Measurements from ENCODE around the gene SFXN4. TPM values are rescaled to one million over a fixed set of nuclear protein-coding genes. Genes with fewer than 3 reads are reported as not detected.
A peak's percentile ranks its signal among the peaks of the same experiment; 100 is the strongest.

Gene SFXN4
- total and polyA plus RNA-seq, 2 of the 4 experiments (the other 2 are of a cell fraction), result 12.0 to 12.5 TPM

DNA sequence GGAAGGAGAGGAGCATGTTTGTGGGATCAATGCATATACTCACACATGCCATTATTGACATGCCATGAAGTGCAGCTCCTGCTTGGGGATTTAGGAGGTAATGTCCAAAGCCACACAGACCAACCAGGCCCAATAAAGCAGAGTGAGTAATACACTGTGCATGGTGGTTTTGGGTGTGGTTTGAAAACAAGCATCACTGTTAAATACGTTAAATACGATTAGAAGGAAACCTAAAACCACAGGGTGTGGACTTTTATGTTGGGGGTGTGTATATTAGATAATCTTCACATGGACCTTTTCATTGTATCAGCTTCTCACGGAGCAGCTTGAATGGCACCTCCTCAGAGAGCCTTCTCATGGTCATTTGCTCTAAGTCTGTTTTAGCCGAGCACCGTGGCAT lies 74.5 kb downstream of the SFXN4 start:
- no CpG with 5 or more reads among the region's 5 CpGs for WGBS, 2 experiments (ENCODE audit: extremely low coverage in 2 of 2, insufficient read length in 1 of 2)
- CTCF ChIA-PET, result no interaction called here
- no peak overlapping the region for H3K18ac ChIP-seq (ENCODE audit: low read depth, low read length)
- H2AFZ ChIP-seq (replicated peaks; ENCODE audit: low read length, poor library complexity), result no peak overlapping the region
- no peak overlapping the region for H3K4me2 ChIP-seq (ENCODE audit: low read depth, low read length)
- no peak for TF ChIP-seq MAFK (IDR thresholded peaks at IDR 0.05; ENCODE audit: low read depth, low read length)
- no peak for TF ChIP-seq RAD21 (IDR thresholded peaks at IDR 0.05; ENCODE audit: low read length)
- TF ChIP-seq POLR2A (IDR thresholded peaks at IDR 0.05; ENCODE audit: low read depth, low read length), result no peak
- no peak for TF ChIP-seq FOS (IDR thresholded peaks at IDR 0.05; ENCODE audit: low read depth, low read length)
- no peak for TF ChIP-seq SMC3 (IDR thresholded peaks at IDR 0.05; ENCODE audit: low read depth, low read length)
- TF ChIP-seq, protein P1, sequence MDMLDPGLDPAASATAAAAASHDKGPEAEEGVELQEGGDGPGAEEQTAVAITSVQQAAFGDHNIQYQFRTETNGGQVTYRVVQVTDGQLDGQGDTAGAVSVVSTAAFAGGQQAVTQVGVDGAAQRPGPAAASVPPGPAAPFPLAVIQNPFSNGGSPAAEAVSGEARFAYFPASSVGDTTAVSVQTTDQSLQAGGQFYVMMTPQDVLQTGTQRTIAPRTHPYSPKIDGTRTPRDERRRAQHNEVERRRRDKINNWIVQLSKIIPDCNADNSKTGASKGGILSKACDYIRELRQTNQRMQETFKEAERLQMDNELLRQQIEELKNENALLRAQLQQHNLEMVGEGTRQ (IDR thresholded peaks at IDR 0.05; ENCODE audit: low read depth, low read length), result no peak
- H2AK9ac ChIP-seq (replicated peaks; ENCODE audit: low read depth, low read length, poor library complexity), result no peak overlapping the region
- ATAC-seq (ENCODE audit: low read depth) (peak; percentile 91), DNase-seq (peak; percentile 68)
- in situ Hi-C loops (cut with MboI; ENCODE audit: low sequenced_read_pairs), result no loop called here
- no peaks in the 10 kb centered on the region for H4K20me1 ChIP-seq (ENCODE audit: insufficient read depth, low read length)
- 0 out of 2 replicates have a peak overlapping the region, but pooled peaks have one; percentile 46 for H3K14ac ChIP-seq (replicated peaks; ENCODE audit: low read depth, low read length)
- dilution Hi-C loops (cut with HindIII; ENCODE audit: low sequenced_read_pairs, unreplicated experiment), result no loop called here
- H3K79me1 ChIP-seq (ENCODE audit: low read depth in 1 of 2, low read length in 2 of 2), result no peaks in the 10 kb centered on the region
- H2AK5ac ChIP-seq (ENCODE audit: low read depth, low read length), result no peak overlapping the region
- no peak overlapping the region for H4K5ac ChIP-seq (ENCODE audit: low read depth, low read length)
- POLR2A ChIA-PET (ENCODE audit: unreplicated experiment), result no interaction called here
- H2BK20ac ChIP-seq (ENCODE audit: low read depth, low read length), result no peak overlapping the region
- H3K23ac ChIP-seq (ENCODE audit: low read depth, low read length), result no peak overlapping the region
- no peak overlapping the region for H4K91ac ChIP-seq (ENCODE audit: insufficient read depth, low read depth, low read length)
- no peaks in the 10 kb centered on the region for H3K27me3 ChIP-seq (ENCODE audit: control insufficient read depth, insufficient read depth, low read length)
- BruUV-seq (replicated peaks), result no TSS peak
- no peak overlapping the region for H4K8ac ChIP-seq (ENCODE audit: low read depth in 2 of 2, low read length in 2 of 2)
- no peak overlapping the region for H3K4me3 ChIP-seq (ENCODE audit: insufficient read depth, low read depth, low read length)
- 0 out of 2 replicates have a peak overlapping the region, but pooled peaks have one; percentile 19 for H3K4ac ChIP-seq (ENCODE audit: low read depth, low read length)
- no peaks in the 10 kb centered on the region for H3K9me1 ChIP-seq (ENCODE audit: insufficient read depth, low read length)
- no peak overlapping the region for H2BK15ac ChIP-seq (ENCODE audit: low read depth, low read length)
- peaks cover 7% of the 10 kb centered on the region for H3K4me1 ChIP-seq (ENCODE audit: control insufficient read depth, insufficient read depth, low read length)
- H3K9me3 ChIP-seq (ENCODE audit: control insufficient read depth, insufficient read depth, low read length), result no peaks in the 10 kb centered on the region
- H3K36me3 ChIP-seq (ENCODE audit: control insufficient read depth, insufficient read depth, low read length), result no peaks in the 10 kb centered on the region
- H3K27ac ChIP-seq (ENCODE audit: insufficient read depth, low read length), result no peak overlapping the region
- H2BK120ac ChIP-seq (ENCODE audit: low read depth, low read length), result peak overlapping the region; percentile 15; the same call in 1 of the 2 replicates
- no peak overlapping the region for H2BK5ac ChIP-seq (ENCODE audit: low read depth, low read length, poor library complexity, severe bottlenecking)
- no peak overlapping the region for H3K9ac ChIP-seq (ENCODE audit: low read depth, low read length)
- intact Hi-C loops (cut with micrococcal nuclease), result no loop called here
- H3K56ac ChIP-seq (ENCODE audit: extremely low read depth, insufficient read depth, low read length), result no peak overlapping the region

Small RNA genes lying within 50 kb of the gene (microRNA-seq; reads per million reads assigned to microRNA genes)
- gene AL355598.1 (ENCODE audit: insufficient read depth, insufficient read length) (not detected), gene RN7SL749P (ENCODE audit: insufficient read depth, insufficient read length) (not detected)

Small RNA genes lying within 50 kb of the gene (small RNA-seq; reads per million reads assigned to genes)
- gene AL355598.1 (0 reads per million in 5 experiments), gene RN7SL749P (0 reads per million in 5 experiments)

Other genes with a start within 250 kb of the SFXN4 start
- gene NANOS1, start 136.0 kb downstream of the SFXN4 start, total RNA-seq (2012; rRNA removed), result under 0.01 and 0.28 TPM in 2 replicates
- gene NANOS1, start 136.0 kb downstream of the SFXN4 start, polyA plus RNA-seq (2012; rRNA removed), result 0.12 and 0.19 TPM in 2 replicates
- gene EIF3A, start 84.9 kb downstream of the SFXN4 start, total RNA-seq (2012; rRNA removed), result 145 and 156 TPM in 2 replicates
- gene EIF3A, start 84.9 kb downstream of the SFXN4 start, polyA plus RNA-seq (2012; rRNA removed), result 39.1 and 49.6 TPM in 2 replicates
- gene DENND10, start 61.6 kb downstream of the SFXN4 start, total RNA-seq (2012; rRNA removed), result 80.3 and 81.4 TPM in 2 replicates
- 39.6 and 50.9 TPM in 2 replicates for gene DENND10, start 61.6 kb downstream of the SFXN4 start, polyA plus RNA-seq (2012; rRNA removed)
- 169 and 195 TPM in 2 replicates for gene PRDX3, start 13.1 kb upstream of the SFXN4 start, total RNA-seq (2012; rRNA removed)
- gene PRDX3, start 13.1 kb upstream of the SFXN4 start, polyA plus RNA-seq (2012; rRNA removed), result 173 and 187 TPM in 2 replicates
- gene GRK5, start 41.9 kb upstream of the SFXN4 start, total RNA-seq (2012; rRNA removed), result 11.9 and 12.9 TPM in 2 replicates
- 13.7 and 16.3 TPM in 2 replicates for gene GRK5, start 41.9 kb upstream of the SFXN4 start, polyA plus RNA-seq (2012; rRNA removed)

All from IMR-90 (cell line).